GM23338 (cell line): ENCODE data around the gene ACTR6. TPM values are rescaled to one million over a fixed set of nuclear protein-coding genes. Genes with fewer than 3 reads are reported as not detected.

Source experiments
- ATAC-seq: fragments of 200-7000 bp; cut with Tn5 transposase; 3 replicates; pipeline ENCODE4 v1.9.1; 2020
- DNase-seq: peaks from one replicate; pipeline ENCODE4 v3.0.0-alpha.2; 2015; ENCODE audit warnings: low spot score
- H2AFZ ChIP-seq: fragments of 200-600 bp; sonication (generic); 2 replicates; pipeline ENCODE4 v1.8.0; 2016; ENCODE audit warnings: antibody characterized with exemption, mild to moderate bottlenecking, moderate library complexity
- H3F3A ChIP-seq: fragments of 200-600 bp; sonication (generic); replicated peaks from 2 replicates; pipeline ENCODE4 v1.8.0; 2017; ENCODE audit warnings: antibody characterized with exemption, mixed run types, low read depth
- H3K27ac ChIP-seq: fragments of 200-600 bp; sonication (generic); 2 replicates; pipeline ENCODE4 v1.6.1; 2016; ENCODE audit warnings: low read depth
- H3K27me3 ChIP-seq: fragments of 200-600 bp; sonication (generic); 2 replicates; pipeline ENCODE4 v1.8.0; 2016; ENCODE audit warnings: mild to moderate bottlenecking, mixed run types, moderate library complexity; ENCODE audit not compliant: insufficient read depth
- H3K36me3 ChIP-seq: fragments of 200-600 bp; sonication (generic); 2 replicates; pipeline ENCODE4 v1.8.0; 2016; ENCODE audit warnings: mild to moderate bottlenecking; ENCODE audit not compliant: insufficient read depth
- H3K4me1 ChIP-seq: fragments of 200-600 bp; sonication (generic); 2 replicates; pipeline ENCODE4 v1.8.0; 2016; ENCODE audit warnings: mild to moderate bottlenecking, moderate library complexity; ENCODE audit not compliant: insufficient read depth
- H3K4me2 ChIP-seq: fragments of 200-600 bp; sonication (generic); 2 replicates; pipeline ENCODE4 v1.7.1; 2017; ENCODE audit warnings: mixed run types
- H3K4me3 ChIP-seq: fragments of 200-600 bp; sonication (generic); 2 replicates; pipeline ENCODE4 v1.6.1; 2016; ENCODE audit warnings: mixed run types
- H3K79me2 ChIP-seq: fragments of 200-600 bp; sonication (generic); replicated peaks from 2 replicates; pipeline ENCODE4 v1.8.0; 2017; ENCODE audit warnings: mild to moderate bottlenecking; ENCODE audit not compliant: insufficient read depth
- H3K9me2 ChIP-seq: fragments of 200-600 bp; sonication (generic); 2 replicates; pipeline ENCODE4 v1.8.0; 2017; ENCODE audit not compliant: insufficient read depth
- H4K20me1 ChIP-seq: fragments of 200-600 bp; sonication (generic); replicated peaks from 2 replicates; pipeline ENCODE4 v1.8.0; 2017; ENCODE audit warnings: mild to moderate bottlenecking; ENCODE audit not compliant: insufficient read depth
- H3K27ac Mint-ChIP-seq: 2 replicates; pipeline ENCODE4 v1.8.0; 2020; ENCODE audit warnings: inconsistent platforms, mild to moderate bottlenecking, moderate library complexity, mixed read lengths
- H3K27me3 Mint-ChIP-seq: 3 replicates; pipeline ENCODE4 v1.8.0; 2022; ENCODE audit warnings: low read depth, mild to moderate bottlenecking, moderate library complexity, mixed read lengths, inconsistent platforms; ENCODE audit not compliant: insufficient read depth, poor library complexity
- H3K36me3 Mint-ChIP-seq: 3 replicates; pipeline ENCODE4 v1.8.0; 2021; ENCODE audit warnings: low read depth, mild to moderate bottlenecking, inconsistent platforms, moderate library complexity, mixed read lengths
- H3K4me1 Mint-ChIP-seq: 3 replicates; pipeline ENCODE4 v1.8.0; 2020; ENCODE audit warnings: mild to moderate bottlenecking, inconsistent platforms, mixed read lengths
- H3K4me3 Mint-ChIP-seq: 3 replicates; pipeline ENCODE4 v1.8.0; 2021; ENCODE audit warnings: moderate library complexity, mild to moderate bottlenecking, inconsistent platforms, mixed read lengths
- H3K9me3 Mint-ChIP-seq: 3 replicates; pipeline ENCODE4 v1.8.0; 2020; ENCODE audit warnings: moderate library complexity, mild to moderate bottlenecking, inconsistent platforms, mixed read lengths
- CREB1 ChIP-seq: fragments of 250-450 bp; sonication (Bioruptor Pico); IDR thresholded peaks from 2 replicates; pipeline ENCODE4 v1.5.0; 2020; ENCODE audit warnings: low read depth, mild to moderate bottlenecking, moderate library complexity
- EZH2 ChIP-seq: fragments of 200-600 bp; sonication (generic); IDR thresholded peaks from one replicate; pipeline ENCODE4 v1.8.0; 2017; ENCODE audit warnings: antibody characterized with exemption, mild to moderate bottlenecking, low read depth; ENCODE audit not compliant: unreplicated experiment
- EZH2phosphoT487 ChIP-seq: fragments of 200-600 bp; sonication (generic); IDR thresholded peaks from one replicate; pipeline ENCODE4 v1.8.1; 2018; ENCODE audit warnings: antibody characterized with exemption; ENCODE audit not compliant: unreplicated experiment
- JUNB ChIP-seq: IDR thresholded peaks from one replicate; pipeline ENCODE4 v1.6.1; 2016; ENCODE audit warnings: antibody characterized with exemption; ENCODE audit not compliant: unreplicated experiment
- NANOG ChIP-seq: IDR thresholded peaks from 2 replicates; pipeline ENCODE4 v1.6.1; 2016; ENCODE audit warnings: antibody characterized with exemption, borderline replicate concordance
- POLR2AphosphoS5 ChIP-seq: IDR thresholded peaks from 2 replicates; pipeline ENCODE4 v1.6.1; 2016; ENCODE audit warnings: antibody characterized with exemption, low read depth
- STAT1 ChIP-seq: IDR thresholded peaks from one replicate; pipeline ENCODE4 v1.6.1; 2016; ENCODE audit warnings: antibody characterized with exemption; ENCODE audit not compliant: unreplicated experiment
- ZNF114 ChIP-seq: fragments of 250-450 bp; sonication (Bioruptor Pico); IDR thresholded peaks from 2 replicates; pipeline ENCODE4 v1.5.0; 2020; ENCODE audit warnings: mild to moderate bottlenecking, moderate library complexity
- ZNF331 ChIP-seq: fragments of 250-450 bp; sonication (Bioruptor Pico); IDR thresholded peaks from 2 replicates; pipeline ENCODE4 v1.5.0; 2020; ENCODE audit warnings: low read depth, mild to moderate bottlenecking, moderate library complexity
- polyA plus RNA-seq: library from polyadenylated mRNA; unstranded; fragments of >200 nt; fragmentation: Nextera tagmentation; extraction: Ambion mirVana; gene quantifications from 2 replicates; pipeline ENCODE4 v1.2.1, GENCODE V29; 2016
- total RNA-seq: library from RNA; depleted of rRNA; stranded (reverse); fragments of >200 nt; shearing (Covaris generic); gene quantifications from 2 replicates; pipeline ENCODE4 v1.2.3, GENCODE V29; 2014
- TF ChIP-seq, protein P1 (sequence below): fragments of 250-450 bp; sonication (Bioruptor Pico); IDR thresholded peaks from 2 replicates; pipeline ENCODE4 v1.5.0; 2020; ENCODE audit warnings: mild to moderate bottlenecking, moderate library complexity
- TF ChIP-seq, protein P2 (sequence below): IDR thresholded peaks from one replicate; pipeline ENCODE4 v1.6.1; 2018; ENCODE audit warnings: antibody characterized with exemption; ENCODE audit not compliant: unreplicated experiment
- TF ChIP-seq, protein P3 (sequence below), 2 experiments: fragments of 200-600 bp in 1 of 2; sonication (generic) in 1 of 2; conservative IDR thresholded peaks; 2 replicates each; pipeline versions ENCODE4 v1.5.1 to v1.6.1; 2016 to 2017; ENCODE audit warnings: antibody characterized with exemption in 2 of 2, low read depth in 2 of 2, mild to moderate bottlenecking in 2 of 2, moderate library complexity in 1 of 2
- TF ChIP-seq, protein P4 (sequence below): IDR thresholded peaks from 2 replicates; pipeline ENCODE4 v1.6.1; 2016; ENCODE audit warnings: antibody characterized with exemption

Gene ACTR6
- total and polyA plus RNA-seq, 2 experiments from 2014 or later = 30.1 to 42.5 TPM

DNA sequence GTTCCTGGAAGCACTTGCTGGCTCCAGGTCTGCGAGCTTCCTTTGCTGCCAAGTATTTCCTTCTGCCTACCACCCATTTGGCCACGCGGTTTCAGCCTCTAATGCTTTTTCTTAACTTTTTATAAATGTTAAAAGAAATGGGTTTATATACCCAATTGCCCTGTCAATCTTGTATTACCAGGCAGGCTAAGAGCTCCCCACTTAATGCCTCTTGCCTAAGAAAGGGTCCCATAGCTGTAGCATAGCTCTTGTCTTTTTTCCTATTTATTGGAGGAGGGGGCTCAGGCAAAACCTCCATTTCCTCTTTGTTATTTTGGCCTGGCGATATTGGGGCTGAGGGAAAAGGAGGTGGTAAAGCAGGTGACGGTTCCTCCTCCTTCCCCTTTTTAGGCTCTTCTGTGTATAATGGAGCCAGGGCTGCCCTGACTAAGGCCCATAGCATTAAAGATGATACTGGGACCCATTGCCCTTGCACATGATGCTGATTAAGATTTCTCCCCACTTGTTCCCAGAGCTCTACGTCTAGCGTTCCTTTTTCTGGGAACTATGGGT is 36.4 kb upstream of the ACTR6 start:
- peak overlapping the region; percentile 66 for H3K4me3 Mint-ChIP-seq
- H3K9me2 ChIP-seq = no peaks in the 10 kb centered on the region
- peak overlapping the region; percentile 83 for H3K27ac ChIP-seq
- no peaks in the 10 kb centered on the region for H3F3A ChIP-seq
- peaks cover 41% of the 10 kb centered on the region for H3K36me3 Mint-ChIP-seq
- DNase-seq (no peak), ATAC-seq (peak; percentile 9)
- H3K4me1 Mint-ChIP-seq = peaks cover 41% of the 10 kb centered on the region
- peaks cover 12% of the 10 kb centered on the region for H3K27me3 Mint-ChIP-seq
- H3K4me3 ChIP-seq = peak overlapping the region; percentile 41
- H3K27ac Mint-ChIP-seq = peak overlapping the region; percentile 92
- no peak overlapping the region for H2AFZ ChIP-seq
- H3K9me3 Mint-ChIP-seq = peaks cover 18% of the 10 kb centered on the region
- H3K4me2 ChIP-seq = peak overlapping the region; percentile 63
- peaks cover 20% of the 10 kb centered on the region for H3K4me1 ChIP-seq
- H3K27me3 ChIP-seq = no peaks in the 10 kb centered on the region
- TF ChIP-seq EZH2phosphoT487 (no peak), ZNF331 (no peak), NANOG (no peak), CREB1 (no peak), ZNF114 (CRISPR knock-in tag) (no peak), POLR2AphosphoS5 (no peak), STAT1 (no peak), JUNB (no peak), EZH2 (no peak)
- TF ChIP-seq, protein P1, sequence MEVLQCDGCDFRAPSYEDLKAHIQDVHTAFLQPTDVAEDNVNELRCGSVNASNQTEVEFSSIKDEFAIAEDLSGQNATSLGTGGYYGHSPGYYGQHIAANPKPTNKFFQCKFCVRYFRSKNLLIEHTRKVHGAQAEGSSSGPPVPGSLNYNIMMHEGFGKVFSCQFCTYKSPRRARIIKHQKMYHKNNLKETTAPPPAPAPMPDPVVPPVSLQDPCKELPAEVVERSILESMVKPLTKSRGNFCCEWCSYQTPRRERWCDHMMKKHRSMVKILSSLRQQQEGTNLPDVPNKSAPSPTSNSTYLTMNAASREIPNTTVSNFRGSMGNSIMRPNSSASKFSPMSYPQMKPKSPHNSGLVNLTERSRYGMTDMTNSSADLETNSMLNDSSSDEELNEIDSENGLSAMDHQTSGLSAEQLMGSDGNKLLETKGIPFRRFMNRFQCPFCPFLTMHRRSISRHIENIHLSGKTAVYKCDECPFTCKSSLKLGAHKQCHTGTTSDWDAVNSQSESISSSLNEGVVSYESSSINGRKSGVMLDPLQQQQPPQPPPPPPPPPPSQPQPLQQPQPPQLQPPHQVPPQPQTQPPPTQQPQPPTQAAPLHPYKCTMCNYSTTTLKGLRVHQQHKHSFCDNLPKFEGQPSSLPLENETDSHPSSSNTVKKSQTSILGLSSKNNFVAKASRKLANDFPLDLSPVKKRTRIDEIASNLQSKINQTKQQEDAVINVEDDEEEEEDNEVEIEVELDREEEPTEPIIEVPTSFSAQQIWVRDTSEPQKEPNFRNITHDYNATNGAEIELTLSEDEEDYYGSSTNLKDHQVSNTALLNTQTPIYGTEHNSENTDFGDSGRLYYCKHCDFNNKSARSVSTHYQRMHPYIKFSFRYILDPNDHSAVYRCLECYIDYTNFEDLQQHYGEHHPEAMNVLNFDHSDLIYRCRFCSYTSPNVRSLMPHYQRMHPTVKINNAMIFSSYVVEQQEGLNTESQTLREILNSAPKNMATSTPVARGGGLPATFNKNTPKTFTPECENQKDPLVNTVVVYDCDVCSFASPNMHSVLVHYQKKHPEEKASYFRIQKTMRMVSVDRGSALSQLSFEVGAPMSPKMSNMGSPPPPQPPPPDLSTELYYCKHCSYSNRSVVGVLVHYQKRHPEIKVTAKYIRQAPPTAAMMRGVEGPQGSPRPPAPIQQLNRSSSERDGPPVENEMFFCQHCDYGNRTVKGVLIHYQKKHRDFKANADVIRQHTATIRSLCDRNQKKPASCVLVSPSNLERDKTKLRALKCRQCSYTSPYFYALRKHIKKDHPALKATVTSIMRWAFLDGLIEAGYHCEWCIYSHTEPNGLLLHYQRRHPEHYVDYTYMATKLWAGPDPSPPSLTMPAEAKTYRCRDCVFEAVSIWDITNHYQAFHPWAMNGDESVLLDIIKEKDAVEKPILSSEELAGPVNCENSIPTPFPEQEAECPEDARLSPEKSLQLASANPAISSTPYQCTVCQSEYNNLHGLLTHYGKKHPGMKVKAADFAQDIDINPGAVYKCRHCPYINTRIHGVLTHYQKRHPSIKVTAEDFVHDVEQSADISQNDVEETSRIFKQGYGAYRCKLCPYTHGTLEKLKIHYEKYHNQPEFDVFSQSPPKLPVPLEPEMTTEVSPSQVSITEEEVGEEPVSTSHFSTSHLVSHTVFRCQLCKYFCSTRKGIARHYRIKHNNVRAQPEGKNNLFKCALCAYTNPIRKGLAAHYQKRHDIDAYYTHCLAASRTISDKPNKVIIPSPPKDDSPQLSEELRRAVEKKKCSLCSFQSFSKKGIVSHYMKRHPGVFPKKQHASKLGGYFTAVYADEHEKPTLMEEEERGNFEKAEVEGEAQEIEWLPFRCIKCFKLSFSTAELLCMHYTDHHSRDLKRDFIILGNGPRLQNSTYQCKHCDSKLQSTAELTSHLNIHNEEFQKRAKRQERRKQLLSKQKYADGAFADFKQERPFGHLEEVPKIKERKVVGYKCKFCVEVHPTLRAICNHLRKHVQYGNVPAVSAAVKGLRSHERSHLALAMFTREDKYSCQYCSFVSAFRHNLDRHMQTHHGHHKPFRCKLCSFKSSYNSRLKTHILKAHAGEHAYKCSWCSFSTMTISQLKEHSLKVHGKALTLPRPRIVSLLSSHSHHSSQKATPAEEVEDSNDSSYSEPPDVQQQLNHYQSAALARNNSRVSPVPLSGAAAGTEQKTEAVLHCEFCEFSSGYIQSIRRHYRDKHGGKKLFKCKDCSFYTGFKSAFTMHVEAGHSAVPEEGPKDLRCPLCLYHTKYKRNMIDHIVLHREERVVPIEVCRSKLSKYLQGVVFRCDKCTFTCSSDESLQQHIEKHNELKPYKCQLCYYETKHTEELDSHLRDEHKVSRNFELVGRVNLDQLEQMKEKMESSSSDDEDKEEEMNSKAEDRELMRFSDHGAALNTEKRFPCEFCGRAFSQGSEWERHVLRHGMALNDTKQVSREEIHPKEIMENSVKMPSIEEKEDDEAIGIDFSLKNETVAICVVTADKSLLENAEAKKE (CRISPR knock-in tag) = no peak
- TF ChIP-seq, protein P2, sequence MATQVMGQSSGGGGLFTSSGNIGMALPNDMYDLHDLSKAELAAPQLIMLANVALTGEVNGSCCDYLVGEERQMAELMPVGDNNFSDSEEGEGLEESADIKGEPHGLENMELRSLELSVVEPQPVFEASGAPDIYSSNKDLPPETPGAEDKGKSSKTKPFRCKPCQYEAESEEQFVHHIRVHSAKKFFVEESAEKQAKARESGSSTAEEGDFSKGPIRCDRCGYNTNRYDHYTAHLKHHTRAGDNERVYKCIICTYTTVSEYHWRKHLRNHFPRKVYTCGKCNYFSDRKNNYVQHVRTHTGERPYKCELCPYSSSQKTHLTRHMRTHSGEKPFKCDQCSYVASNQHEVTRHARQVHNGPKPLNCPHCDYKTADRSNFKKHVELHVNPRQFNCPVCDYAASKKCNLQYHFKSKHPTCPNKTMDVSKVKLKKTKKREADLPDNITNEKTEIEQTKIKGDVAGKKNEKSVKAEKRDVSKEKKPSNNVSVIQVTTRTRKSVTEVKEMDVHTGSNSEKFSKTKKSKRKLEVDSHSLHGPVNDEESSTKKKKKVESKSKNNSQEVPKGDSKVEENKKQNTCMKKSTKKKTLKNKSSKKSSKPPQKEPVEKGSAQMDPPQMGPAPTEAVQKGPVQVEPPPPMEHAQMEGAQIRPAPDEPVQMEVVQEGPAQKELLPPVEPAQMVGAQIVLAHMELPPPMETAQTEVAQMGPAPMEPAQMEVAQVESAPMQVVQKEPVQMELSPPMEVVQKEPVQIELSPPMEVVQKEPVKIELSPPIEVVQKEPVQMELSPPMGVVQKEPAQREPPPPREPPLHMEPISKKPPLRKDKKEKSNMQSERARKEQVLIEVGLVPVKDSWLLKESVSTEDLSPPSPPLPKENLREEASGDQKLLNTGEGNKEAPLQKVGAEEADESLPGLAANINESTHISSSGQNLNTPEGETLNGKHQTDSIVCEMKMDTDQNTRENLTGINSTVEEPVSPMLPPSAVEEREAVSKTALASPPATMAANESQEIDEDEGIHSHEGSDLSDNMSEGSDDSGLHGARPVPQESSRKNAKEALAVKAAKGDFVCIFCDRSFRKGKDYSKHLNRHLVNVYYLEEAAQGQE = no peak
- TF ChIP-seq, protein P3, sequence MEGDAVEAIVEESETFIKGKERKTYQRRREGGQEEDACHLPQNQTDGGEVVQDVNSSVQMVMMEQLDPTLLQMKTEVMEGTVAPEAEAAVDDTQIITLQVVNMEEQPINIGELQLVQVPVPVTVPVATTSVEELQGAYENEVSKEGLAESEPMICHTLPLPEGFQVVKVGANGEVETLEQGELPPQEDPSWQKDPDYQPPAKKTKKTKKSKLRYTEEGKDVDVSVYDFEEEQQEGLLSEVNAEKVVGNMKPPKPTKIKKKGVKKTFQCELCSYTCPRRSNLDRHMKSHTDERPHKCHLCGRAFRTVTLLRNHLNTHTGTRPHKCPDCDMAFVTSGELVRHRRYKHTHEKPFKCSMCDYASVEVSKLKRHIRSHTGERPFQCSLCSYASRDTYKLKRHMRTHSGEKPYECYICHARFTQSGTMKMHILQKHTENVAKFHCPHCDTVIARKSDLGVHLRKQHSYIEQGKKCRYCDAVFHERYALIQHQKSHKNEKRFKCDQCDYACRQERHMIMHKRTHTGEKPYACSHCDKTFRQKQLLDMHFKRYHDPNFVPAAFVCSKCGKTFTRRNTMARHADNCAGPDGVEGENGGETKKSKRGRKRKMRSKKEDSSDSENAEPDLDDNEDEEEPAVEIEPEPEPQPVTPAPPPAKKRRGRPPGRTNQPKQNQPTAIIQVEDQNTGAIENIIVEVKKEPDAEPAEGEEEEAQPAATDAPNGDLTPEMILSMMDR (conservative IDR thresholded peaks at IDR 0.05; ENCODE audit: low read depth in 2 of 2) = no peak
- TF ChIP-seq, protein P4, sequence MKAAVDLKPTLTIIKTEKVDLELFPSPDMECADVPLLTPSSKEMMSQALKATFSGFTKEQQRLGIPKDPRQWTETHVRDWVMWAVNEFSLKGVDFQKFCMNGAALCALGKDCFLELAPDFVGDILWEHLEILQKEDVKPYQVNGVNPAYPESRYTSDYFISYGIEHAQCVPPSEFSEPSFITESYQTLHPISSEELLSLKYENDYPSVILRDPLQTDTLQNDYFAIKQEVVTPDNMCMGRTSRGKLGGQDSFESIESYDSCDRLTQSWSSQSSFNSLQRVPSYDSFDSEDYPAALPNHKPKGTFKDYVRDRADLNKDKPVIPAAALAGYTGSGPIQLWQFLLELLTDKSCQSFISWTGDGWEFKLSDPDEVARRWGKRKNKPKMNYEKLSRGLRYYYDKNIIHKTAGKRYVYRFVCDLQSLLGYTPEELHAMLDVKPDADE = no peak
- no peaks in the 10 kb centered on the region for H4K20me1 ChIP-seq
- 0 out of 2 replicates have a peak, but pooled peaks cover 4% of the 10 kb centered on the region for H3K36me3 ChIP-seq
- H3K79me2 ChIP-seq = no peaks in the 10 kb centered on the region
